Epidermal melanocyte (primary cell): Measurements from ENCODE around the gene IL18.
A peak's percentile ranks its signal among the peaks of the same experiment; 100 is the strongest.
"Not testable (repeated sequence)": the region's sequence is repeated elsewhere in the genome, so short reads cannot be mapped to it uniquely, and the experiment has no call there.

Source experiments
- DNase-seq: peaks from one replicate; pipeline ENCODE4 v3.0.0; 2011; ENCODE audit warnings: low spot score; ENCODE audit not compliant: insufficient read length

The IL18 gene

DNA sequence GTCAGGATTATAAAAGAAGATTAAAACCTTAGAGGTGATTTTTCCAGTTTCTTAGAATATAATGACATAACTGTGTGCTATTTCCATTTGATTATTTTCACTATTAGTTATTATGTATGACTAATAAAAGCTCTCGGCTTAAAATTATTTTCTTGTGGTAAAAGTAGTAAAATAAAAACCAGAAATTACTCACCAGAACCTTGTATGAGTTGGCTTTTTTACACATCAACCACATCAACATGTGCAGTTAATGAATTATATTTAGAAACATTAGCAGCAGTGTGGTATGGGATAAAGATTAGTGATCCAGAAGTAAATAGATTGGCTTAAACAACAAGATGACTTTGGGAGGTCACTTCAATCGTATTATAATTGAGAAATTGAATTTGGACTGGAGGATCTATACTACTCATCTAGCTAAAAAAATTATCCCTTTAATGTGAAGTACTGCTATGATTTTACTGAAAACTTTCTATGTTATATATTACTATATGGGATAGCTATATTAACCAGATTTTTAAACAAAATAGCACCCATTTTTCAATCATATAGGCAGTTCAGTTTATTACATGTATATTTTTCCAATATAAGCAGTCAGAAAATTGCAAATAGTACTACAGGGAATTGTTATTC is 8.6 kb upstream of the IL18 start:
- no peak for DNase-seq

GRCh38 chr11:112167145-112167544 is 3.3 kb upstream of the IL18 start, which contains the start of gene TEX12:
TEX12 (plus strand) TSS chr11:112167372; CDS start chr11:112169269, 1,897 bp downstream.
- no peak for DNase-seq

- no peak for DNase-seq
Observed at GRCh38 chr11:112166562-112166961, 2.7 kb upstream of the IL18 start.

DNA sequence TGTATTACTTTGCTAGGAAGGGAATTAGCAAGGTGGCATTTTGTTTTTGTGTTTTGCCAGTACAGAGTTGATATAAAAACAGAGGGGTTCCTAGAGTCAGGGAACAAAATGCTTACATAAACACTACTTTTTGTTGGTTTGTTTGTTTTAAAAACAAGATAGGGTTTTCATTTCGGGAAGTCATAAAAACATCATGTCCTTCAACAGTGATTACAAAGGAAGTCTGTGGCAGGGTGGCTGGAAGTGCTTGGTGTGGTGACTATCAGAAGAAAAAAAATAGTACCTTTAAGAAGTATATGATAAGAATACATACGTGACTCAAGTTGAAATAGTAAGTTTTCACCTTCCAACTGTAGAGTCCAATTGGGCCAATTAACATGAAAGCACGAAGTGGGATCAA is 1.2 kb upstream of the IL18 start:
- no peak for DNase-seq

GRCh38 chr11:112162761-112163546 is 940 bp downstream of the IL18 start:
- no peak for DNase-seq

DNA sequence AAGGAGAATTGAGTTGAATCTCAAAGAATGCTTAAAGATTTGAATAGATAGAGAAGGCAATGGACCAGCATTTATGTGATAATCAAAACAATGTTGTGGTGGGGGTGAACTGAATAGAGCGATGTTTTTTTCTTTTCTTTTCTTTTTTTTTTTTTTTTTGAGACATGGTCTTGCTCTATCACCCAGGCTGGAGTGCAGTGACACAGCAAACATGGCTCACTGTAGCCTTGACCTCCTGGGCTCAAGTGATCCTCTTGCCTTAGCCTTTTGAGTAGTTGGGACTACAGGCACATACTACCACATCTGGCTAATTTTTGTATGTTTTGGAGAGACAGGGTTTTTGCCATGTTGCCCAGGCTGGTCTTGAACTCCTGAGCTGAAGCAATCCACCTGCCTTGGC is 1.7 kb downstream of the IL18 start:
- not testable (repeated sequence) for DNase-seq

DNA sequence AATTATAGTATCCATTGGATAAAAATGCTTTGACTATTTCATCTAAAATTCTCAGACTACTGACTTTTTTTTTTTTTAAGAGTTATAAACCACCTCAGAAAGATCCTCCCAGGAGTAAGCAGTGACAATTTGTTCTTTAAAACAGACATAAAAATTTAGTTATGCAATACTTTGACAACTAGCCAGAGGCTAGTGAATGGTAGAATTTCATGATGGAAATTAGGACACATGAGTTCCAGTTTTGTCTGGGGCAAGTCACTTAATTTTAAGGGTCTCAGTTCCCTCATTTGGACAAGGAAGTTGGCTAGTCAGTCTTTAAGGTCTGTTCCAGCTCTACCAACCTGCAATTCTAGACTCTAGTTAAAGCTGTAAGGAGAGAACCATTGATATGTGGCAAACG is 2.9 kb downstream of the IL18 start:
- DNase-seq = no peak

DNA sequence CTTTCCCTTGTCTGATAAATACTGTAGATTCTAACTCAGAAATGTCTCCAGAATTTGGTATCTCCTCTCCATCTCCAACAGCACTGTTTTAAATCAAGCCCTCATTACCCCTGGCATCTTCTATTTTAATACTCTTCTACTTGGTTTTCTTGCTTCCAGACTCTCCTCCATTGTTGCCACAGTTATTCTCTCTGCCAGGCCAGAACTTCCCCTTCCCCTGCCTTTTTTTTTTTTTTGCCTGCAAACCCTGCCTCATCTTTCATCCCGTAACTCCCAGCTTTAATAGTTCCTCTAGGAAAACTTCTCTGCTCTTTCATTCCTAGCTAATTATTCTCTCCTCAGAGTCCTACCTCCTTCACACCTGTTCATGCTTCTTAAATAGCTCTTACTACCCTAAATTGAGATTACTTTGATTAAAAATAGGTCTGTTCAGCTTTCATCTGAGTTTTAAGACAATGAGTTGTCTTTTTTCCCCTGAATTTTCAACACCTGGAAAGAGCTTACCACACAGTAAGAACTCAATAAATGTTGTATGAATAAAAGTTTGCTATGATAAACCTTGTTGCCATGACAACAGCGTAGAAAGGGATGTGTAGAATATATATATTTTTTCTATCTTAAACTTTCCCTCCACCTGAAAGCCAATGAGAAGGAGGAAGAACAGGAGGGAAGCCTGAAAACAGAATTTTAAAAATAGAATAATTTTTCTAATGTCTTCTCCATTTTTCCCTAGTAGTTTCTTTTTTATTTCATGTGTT is 3.6 kb downstream of the IL18 start:
- DNase-seq = no peak

GRCh38 chr11:112159098-112160065 is 4.5 kb downstream of the IL18 start:
- no peak for DNase-seq

DNA sequence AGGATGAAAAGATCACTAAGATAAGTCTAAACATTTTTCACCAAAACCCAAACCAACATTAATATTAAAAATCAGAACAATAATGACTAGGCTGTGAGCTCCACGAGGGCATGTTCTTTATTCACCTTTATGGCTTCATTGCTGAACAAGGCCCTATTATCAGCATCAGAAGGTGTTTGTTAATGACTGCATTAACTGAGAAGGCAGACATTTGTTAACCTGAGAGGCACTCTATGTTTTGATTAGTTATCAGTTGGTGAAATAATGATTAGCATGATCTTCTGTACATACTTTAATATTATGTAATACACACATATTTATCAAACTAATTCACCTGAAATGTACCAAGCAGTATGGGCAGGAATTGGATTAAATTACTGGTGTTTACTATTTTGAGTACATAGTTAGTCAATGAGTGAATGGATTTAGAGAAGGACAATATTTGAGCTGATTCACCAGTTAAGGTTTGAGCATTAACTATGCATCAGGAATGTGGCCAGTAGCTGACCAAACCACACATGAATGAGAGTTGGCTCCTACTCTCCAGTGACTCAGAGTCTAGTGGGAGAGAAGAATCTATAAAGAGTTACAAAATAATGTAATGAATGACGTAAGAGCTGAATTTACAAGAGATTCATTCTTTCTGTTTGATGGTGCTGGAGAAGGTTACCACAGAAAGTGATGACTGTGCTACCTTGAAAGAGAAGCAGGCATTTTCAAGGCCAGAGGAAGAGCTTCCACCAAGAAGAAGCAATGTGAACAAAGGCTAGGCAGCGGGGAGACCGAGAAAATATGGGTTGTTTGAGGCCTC is 6.7 kb downstream of the IL18 start:
- DNase-seq = peak; percentile 73

GRCh38 chr11:112156153-112156955 is 7.5 kb downstream of the IL18 start:
- DNase-seq = no peak

DNA sequence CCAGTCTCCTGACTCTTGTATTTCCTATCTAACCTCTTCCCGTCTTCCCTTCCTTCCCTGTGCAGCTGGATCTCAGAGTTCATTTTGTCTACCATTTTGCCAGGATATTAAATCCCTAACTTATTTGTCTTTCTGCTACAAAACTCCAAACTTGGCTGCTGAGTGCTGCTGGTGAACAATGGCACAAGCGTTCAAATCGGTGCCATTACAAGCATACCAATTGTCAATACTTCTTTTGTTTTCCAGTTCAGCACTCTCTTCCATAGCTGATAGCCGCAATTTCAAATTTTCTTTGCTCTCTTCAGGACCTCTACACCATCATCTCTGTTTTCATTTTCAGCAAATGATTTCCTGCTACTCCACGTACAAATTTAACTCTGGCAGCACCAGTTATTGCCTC is 13.4 kb downstream of the IL18 start:
- no peak for DNase-seq

- no peak for DNase-seq
Observed at GRCh38 chr11:112143597-112143996, 20.3 kb downstream of the IL18 start.

DNA sequence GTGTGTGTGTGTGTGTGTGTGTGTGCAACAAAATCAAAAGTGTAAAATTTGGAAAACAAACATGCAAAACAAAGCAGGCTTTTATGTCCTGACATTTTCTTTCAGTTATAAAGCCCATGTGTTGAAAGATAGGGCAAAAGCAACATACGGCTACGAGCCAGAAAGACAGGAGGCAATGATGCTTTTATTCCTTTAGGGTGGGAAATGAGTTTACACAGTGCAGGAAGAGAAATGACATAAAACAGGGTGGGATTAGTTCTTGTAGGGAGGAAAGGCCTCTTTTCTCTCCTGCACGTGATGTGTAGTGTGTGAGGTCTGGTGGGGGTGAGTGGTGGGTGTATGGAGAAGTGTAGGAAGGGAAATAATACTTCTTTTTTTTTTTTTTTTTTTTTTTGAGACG is 29.4 kb downstream of the IL18 start:
- no peak for DNase-seq

- DNase-seq = no peak
Observed at GRCh38 chr11:112132737-112133136, 31.2 kb downstream of the IL18 start.

- no peak for DNase-seq
Observed at GRCh38 chr11:112129656-112130055, 34.2 kb downstream of the IL18 start.

- peak; percentile 52 for DNase-seq
Observed at GRCh38 chr11:112128483-112129121, 35.3 kb downstream of the IL18 start.

DNA sequence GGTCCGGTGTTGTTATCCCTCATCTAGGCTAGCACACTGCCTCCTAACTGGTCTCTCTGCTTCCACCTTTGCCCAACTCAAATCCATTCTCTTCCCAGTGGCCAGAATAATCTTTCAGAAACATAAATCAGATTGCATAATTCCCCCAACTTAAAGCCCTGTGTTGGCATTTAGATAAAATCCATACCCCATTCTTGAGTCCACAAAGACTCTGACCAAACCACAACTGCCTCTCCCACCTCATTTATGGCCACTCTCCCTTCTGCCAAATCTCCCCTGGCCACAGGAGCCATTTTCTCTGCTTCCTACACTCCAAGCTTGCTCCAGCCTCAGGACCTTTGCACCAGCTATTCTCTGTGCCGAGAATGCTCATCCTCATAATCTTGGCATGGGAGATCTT is 36.8 kb downstream of the IL18 start:
- no peak for DNase-seq

- DNase-seq = no peak
Observed at GRCh38 chr11:112123129-112123528, 40.8 kb downstream of the IL18 start.
